ENCODE results near the gene SMIM45.

DNA sequence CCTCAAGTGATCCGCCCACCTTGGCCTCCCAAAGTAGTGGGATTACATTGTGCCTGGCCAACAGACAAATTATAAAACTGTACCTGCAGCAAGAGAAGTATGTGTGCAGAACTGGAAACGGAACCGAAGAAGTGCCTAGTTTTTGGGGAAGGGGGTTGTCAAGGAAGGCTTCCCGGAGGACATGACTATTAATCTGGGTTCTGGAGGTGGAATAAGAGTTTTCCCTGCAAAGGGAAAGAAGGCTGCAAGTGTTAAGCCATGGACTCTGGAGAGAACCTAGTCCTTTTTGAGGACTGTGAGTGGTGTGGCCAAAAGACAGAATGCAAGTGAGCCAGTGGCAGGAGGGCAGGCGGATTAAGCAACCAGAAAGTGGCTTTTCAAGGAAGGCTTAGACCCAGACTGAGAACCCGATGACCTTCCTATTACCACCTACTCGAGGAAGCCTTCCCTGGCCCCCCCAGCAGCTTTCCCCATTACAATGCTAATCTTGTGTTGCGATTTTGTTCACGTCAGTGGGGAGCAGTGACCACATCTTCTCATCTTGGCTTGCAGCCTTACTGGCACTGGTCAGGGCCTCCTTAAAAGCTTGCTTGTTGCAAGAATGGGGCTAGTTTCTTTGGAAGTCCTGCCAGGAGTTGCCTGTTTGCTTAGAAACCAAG lies 11.6 kb downstream of the SMIM45 start:
- TF ChIP-seq, protein P1, sequence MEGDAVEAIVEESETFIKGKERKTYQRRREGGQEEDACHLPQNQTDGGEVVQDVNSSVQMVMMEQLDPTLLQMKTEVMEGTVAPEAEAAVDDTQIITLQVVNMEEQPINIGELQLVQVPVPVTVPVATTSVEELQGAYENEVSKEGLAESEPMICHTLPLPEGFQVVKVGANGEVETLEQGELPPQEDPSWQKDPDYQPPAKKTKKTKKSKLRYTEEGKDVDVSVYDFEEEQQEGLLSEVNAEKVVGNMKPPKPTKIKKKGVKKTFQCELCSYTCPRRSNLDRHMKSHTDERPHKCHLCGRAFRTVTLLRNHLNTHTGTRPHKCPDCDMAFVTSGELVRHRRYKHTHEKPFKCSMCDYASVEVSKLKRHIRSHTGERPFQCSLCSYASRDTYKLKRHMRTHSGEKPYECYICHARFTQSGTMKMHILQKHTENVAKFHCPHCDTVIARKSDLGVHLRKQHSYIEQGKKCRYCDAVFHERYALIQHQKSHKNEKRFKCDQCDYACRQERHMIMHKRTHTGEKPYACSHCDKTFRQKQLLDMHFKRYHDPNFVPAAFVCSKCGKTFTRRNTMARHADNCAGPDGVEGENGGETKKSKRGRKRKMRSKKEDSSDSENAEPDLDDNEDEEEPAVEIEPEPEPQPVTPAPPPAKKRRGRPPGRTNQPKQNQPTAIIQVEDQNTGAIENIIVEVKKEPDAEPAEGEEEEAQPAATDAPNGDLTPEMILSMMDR (IDR thresholded peaks at IDR 0.05; ENCODE audit: low read length): no peak
- TF ChIP-seq EZH2 (IDR thresholded peaks at IDR 0.05; ENCODE audit: borderline replicate concordance, low read length): no peak

Data from OCI-LY1 (cell line).